ENCODE data around the gene MROH2A.

- TF ChIP-seq CTCF (IDR thresholded peaks at IDR 0.05; ENCODE audit: low read depth, low read length), result no peak
- no peak for TF ChIP-seq EZH2phosphoT487 (IDR thresholded peaks at IDR 0.05; ENCODE audit: low read depth)
Observed at GRCh38 chr2:233728723-233729301, 49.3 kb upstream of the MROH2A start, which contains the start of gene UGT1A3.
